ENCODE data around the gene PPM1A.
"Not testable (repeated sequence)": the region's sequence is repeated elsewhere in the genome, so short reads cannot be mapped to it uniquely, and the experiment has no call there.

PPM1A gene

DNA sequence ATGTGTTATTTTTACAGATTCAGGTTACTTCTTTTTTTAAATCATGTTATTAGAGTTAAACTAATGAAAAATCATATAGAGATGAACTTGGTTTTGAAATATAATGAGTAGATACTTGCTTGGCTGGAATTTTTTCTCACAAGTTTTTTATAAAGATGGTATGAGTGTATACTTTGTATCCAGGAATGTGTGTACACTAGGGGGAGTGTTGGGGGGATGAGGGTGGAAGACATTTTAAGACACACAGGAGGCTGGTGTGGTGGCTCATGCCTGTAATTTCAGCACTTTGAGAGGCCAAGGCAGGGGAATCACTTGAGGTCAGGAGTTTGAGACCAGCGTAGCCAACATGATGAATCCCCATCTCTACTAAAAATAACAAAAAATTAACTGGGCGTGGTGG, 23.2 kb downstream of the PPM1A start:
- no peak for DNase-seq

DNA sequence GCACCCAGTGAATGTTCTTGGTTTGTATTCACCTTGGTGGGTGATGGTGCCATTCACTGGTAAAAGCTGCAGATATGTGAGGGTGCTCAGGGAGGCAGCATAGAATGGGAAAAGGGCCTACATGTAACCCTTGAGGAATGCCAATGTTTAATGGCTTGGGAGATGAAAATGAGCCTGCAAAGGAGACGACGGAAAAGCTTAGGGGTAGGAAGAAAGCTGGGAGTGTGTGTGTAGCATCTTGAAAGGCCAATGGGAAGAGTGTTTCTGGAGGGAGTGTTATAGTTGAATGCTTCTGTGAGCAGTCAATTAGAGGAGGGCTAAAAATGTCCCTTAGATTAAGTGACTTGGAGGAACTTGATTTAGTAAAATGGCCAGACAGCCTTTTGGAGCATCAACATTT, 24.9 kb downstream of the PPM1A start:
- no peak for DNase-seq

DNA sequence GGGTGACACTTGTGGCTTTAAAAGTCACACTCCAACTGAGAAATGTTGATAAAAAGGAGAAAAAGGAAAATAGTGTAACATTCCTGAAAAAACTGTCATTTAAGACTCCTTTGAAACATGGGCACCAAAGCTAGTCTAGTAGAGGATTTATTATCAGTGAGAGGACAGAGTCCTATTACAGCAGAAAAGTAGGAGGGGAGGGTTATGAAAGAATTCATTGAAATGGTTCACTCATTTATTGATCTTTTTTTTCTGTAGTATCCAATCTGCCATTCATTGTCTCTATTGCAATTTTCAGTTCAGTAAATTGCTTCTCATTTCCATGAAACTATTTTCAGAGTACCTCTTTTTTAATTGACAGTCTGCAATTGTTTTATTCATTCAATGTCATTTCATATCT, 25.4 kb downstream of the PPM1A start:
- DNase-seq = no peak

DNA sequence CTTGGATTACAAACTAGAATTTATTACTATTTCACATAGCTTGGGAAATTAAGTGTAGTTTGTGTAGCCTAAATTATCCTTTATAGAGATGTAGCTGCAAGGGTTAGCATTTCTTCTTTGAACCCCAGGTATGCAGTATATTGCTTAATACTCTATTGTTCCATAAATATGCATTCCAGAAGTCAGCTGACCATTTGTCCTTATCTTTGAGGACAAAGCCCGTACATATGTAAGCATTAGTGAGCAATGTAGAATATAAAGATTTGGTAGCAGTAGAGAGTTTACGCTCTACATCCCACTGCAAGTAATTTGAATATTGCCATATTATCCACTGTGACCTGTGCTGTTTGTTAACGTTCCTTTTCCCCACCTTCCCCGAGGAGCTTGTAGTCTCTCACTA, 26.9 kb downstream of the PPM1A start:
- DNase-seq = no peak

DNA sequence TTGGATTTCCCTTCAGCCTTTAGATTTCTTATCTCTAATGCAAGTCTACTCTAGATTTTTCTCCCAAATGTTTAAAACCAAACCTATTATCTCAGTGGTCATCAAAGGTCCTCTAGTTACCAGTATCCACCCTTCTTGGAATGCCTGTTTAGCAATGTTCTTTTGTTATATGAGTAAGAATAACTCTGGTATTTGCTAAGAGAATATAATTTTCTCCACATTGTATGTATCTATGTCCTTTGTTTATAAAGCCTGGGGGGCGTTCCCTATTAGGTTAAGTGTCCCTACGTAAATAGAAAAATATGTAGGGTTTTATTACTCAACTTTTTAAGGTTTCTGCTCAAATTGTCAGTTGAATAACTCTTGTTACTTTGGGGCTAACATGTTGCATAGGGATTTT, 27.3 kb downstream of the PPM1A start:
- DNase-seq = no peak

DNA sequence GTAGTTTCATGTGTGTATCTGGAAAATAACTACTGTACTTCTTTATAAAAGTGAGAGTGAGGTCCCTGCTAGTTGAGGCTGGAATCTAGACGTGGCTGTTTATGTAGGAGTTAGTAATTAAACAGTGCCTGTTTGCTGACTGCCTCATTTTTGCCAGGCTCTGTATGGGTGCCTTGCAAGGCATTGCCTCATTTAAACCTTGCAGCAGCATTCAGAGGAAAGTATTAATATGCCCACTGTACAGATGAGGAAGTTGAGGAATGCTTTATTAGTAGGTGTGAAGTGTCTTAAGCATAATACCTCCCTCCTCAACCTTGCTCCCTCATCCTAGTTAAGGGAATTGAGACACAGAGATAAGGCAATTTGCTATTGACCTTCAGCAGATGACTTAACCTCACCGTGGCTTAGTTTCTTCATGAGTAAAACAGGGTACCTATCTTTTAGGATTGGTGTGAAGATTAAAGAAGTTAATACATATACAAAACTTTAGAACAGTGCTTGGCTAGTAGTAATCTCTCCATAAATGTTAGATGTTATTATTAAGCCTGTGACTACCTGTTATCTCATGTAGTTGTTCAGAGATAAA, 28.7 kb downstream of the PPM1A start:
- DNase-seq = no peak

DNA sequence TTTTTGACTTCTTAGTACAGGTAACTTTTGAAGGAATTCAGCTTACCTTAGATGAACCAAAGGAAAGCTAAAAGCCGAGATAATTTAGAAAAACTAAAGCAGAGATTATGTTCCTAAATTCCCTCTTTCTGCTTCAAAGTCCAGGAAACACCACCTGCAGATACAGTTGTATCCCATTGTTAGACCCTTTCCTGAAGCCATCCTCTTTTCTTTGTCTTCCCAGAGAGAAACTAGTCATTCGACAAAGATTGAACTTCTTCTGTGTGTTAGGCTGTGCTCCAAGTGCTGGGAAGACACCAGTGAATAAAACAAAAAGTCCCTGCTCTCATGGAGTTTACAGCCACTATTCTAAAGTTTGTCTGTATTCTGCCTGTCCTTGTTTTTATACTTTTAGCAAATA, 29.3 kb downstream of the PPM1A start:
- DNase-seq = no peak

DNA sequence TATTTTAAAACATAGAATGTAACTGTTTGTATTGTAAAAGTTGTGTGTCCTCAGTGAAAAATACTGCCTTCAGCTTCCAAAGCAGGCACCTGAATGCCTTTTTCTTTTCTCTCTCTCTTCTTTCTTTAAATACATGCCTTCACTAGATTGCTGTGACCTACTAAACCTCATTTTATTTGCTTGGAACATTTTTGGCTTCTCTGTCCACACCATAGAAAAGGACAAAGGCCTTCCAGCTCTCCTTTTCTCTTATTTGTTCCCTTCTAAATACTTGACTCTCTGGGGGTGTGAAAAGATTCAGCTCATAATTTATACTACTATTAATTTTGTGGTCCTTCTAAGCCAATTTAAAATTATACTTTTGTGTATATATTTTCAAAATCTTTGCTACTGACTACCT, 38.4 kb downstream of the PPM1A start:
- no peak for DNase-seq

DNA sequence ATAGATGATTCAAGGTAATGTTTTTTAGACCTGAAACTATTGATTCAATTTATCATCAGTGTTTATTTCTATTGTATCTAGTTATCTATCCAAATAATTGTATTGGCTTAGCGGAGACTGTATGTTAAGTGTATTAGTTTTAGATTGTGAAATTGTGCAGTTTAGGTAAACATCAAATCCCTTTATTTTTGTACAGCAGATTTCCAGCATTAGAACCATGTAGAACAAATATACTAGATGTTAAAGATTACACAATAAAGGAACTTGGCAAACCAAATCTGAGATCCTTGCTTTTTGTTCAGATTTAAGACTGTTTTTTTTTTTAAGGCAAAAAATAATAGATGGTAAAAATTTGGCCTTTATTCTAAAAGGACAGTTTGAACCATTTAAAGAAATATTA, 39.3 kb downstream of the PPM1A start:
- DNase-seq = no peak

DNA sequence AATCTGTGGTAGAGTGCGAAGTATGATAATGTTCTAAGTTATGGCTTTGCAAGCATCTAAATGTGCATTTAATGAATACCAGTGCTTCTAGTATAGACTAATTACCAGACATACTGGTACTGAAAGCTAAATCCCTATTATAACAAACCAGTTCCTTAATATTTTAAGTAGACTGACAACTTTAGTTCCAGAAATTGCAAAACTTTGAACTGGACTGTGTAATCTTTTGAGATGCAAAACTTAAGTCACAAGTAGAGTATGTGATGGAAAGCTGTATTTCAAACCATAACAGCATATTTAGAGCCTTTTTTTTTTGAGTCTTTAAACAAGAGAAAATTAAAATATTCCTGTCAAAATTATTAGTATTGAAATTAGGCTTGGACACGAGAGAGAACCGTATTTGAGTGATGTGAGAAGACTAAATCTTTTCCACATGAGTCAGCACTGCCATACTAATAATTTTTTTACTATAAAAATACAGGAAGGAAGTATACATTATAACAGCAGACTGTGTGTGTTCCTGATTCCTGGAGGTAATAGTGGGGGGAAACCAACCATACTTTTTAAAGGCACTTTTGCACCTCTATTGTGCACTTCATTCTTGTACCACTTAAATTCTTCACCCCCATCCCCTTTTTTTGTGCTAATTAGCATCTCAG, 45.5 kb downstream of the PPM1A start:
- no peak for DNase-seq

DNA sequence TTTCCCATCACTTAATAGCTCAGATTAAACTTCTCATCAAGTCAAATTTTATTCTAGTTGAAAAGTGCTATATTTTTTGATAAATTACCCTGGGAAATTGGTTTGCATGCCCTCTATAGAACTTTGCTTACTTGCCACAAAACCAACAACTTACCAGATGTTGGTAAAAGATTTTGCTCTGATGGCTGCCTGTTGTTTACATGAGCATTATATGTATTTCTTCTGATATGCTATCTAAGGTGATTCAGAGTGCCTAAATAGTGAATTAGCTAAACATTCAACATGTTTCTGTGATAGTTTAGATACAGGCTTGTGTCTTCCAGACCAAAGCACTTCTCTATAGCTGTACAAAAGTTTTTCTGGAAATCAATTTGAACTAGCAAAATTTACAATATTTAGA, 51.0 kb downstream of the PPM1A start:
- DNase-seq = no peak

DNA sequence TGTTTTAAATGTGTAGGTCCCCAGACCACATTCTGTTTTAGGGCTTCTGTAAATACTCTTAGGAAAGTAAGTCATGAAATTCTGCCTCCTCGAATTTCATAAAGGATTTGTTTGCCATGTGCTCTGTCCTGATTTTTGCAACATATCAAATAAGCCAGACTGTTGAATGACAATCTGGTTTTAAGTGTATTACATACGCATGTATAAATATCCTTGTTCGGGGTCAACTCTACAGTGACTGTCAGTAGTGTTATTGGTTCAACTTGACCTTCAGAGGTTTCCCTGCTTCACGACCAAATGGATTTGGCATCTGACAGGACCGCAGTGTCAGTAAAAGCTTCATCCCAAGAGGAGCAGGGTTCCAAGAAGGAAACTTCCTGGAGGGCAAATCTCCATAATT, 52.7 kb downstream of the PPM1A start:
- no peak for DNase-seq

DNA sequence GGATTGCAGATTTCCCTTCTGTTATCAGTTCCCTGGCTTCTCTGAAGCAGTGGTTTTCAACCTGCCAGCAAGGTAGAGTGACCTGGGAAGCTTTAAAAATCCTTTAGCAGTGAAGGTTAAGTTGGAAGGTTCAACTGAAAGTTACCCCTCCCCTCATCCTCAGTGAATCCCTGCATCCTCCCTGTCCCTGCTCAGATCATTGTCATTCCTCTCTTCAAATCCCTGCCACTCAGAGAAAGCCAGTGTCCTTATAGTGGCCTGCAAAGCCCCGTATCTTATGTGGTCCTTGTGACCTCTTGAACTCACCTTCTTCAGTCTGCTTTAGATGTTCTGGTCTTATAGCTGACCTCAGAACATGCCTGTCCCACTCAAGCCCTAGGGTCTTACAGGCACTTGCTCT, 53.6 kb downstream of the PPM1A start:
- no peak for DNase-seq

DNA sequence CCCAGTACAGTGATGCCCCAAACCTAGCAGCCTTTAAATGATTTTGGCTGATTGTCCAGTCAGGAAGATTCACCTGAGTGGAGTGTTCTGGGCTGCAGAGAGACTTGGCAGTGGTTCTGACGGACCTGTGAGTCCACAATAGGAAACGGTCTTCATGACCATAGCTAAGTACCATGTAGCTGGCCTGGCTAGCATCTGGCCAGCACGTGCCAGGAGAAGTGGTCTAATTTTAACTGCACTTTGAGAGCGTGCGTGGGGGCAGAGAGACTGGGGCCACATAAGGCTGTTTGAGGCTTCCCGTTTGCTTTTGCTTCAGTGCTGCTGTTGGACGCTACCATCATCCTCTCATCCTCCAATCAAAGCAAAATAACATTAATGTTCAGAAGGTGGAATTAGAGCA, 54.7 kb downstream of the PPM1A start:
- no peak for DNase-seq

DNA sequence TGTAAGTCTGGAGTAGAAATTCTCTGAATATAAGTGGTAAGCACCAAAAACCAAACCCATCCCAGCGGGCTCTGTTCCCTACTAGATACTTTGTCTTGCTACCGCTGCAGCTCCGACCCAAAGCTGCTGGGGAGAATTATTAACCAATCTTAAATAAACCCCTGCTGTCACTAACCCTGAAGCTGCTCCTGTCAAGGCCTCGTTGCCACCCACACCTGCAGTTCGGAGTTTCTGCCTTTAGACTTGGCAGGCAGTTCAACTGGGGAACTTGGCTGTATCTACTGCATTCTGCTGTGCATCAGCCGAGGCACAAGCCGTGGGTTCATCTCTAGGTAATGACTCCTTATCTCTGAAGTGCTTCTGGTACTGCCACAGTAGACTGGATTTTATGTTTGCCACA, 55.5 kb downstream of the PPM1A start:
- DNase-seq = no peak

DNA sequence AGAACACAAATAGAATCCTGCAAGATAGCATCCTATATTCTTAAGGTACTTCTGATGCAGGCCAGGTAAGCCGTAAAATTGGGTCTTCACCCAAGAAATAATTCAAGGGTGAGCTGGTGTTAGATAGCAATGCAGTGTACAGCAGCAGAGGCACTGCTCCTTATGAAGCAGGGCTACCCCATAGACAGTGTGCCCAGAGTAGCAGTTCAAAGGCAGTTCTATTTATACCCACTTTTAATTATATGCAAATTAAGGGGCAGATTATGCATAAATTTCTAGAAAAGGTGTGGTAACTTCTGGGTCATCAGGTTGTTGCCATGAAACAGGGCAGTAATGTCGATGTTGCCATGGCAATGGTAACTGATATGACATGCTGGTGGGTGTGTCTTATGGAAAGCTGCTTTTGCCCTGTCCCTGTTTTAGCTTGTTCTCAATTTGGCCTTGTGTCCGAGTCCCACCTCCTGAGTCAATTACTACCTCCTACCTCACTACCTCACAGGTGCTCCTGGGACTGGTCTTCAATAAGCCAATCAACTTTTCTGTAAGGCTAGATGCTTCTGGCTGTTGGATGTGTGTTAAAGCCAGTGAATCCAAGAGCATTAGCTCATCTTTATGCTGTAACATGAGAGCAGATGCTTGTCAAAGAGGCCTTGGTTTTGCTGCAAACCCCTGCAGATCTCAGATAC, 61.0 kb downstream of the PPM1A start:
- DNase-seq = no peak

DNA sequence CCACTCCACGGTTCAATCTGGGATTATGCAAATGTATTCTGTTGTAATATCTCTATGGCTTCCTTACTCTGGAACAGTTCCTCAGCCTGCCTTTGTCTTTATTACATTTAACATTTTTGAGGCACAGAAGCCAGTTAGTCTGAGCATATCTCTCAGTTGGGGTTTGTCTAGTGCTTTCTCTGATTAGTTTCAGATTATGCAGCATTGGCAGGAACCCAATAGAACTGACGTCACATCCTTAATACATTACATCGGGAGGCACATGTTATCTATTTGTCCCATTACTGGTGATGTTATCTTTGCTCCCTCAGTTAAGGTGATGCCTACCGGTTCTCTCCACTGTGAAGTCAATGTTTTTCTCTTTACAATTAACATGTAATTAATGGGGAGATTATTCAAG, 62.4 kb downstream of the PPM1A start:
- no peak for DNase-seq

DNA sequence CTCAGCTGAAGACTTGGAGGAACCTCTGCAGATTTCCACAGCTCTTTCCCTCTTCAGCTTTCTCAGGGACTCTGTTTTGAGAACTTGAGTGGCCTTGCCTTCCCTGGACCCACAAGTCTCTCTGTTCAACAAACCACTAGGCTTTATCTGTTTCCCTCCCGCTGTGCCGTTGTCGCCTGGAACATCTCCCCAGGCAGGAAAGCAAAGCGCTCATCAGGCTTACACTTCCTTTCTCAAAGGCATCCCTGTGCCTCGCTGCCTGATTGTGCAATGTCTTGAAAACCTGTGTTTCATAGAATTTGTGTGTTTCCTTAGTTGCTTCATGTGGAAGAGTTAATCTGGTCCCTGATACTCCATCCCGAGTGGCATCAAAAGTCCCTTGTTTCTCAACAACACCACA, 64.1 kb downstream of the PPM1A start:
- DNase-seq = no peak

DNA sequence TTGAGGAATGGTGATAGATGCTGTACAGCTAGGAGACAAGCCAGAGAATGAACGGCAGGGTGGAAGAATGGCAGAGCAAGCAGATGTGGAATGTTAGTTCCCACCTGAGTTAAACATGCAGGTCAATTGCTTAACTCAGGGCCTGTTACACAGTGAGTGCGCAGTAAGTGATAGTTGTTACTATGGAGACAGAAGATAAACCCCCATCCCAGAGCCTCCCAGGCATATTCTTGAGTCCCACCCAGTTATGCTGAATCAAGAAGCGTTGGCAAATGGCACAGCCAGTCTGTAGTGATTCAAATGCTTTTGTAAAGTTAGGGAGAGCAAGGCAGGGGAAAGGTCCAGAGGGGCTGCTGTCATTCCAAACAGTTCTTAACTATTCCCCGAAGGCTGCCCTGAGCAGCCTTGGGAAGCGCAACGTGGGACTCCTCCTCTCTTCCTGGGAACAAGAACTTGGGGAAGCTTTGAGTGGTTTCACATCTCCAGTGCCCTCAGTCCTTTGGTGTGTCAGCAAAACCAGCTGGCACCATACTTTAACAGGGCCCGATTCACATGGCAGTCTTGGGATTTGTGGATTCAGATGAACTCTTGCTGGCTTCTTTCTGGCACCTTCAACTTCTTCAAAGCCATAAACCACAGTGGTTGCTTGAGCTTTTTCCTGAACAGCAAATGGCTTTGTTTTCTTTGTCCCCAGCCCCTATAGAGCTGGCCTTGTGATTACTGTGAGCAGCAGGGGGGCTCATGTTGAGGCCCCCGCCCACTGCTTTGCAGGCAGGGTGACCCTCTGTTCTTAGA, 66.4 kb downstream of the PPM1A start:
- no peak for DNase-seq

DNA sequence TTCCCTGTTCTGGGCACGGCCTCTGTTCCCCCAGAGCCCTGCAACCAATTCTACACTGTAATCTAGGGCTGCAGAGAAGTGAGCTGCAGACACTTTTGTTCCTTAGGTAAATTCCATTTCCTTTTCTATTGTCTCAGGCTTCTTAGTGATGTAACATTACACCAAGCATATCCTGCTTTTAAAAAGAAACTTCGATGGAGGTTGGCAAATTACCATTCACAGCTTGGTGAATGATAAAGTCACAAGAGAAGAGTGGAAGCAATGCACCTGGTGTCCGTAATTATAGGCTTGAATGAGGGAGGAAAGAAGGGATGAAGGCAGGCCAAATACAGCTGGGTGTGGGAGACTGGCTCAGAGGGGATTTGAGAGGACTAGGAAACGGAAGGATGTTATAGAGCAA, 68.6 kb downstream of the PPM1A start:
- DNase-seq = no peak

DNA sequence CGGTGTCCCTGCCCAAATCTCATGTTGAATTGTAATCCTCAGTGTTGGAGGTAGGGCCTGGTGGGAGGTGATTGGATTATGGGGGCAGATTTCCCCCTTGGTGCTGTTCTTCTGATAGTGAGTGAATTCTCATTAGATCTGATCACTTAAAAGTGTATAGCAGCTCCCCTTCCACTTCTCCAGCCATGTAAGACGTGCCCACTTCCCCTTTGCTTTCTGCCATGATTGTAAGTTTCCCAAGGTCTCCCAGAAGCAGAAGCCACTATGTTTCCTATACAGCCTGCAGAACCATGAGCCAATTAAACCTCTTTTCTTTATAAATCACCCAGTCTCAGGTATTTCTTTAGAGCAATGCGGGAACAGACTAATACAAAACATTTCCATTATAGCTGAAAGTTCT, 71.8 kb downstream of the PPM1A start:
- DNase-seq = not testable (repeated sequence)

DNA sequence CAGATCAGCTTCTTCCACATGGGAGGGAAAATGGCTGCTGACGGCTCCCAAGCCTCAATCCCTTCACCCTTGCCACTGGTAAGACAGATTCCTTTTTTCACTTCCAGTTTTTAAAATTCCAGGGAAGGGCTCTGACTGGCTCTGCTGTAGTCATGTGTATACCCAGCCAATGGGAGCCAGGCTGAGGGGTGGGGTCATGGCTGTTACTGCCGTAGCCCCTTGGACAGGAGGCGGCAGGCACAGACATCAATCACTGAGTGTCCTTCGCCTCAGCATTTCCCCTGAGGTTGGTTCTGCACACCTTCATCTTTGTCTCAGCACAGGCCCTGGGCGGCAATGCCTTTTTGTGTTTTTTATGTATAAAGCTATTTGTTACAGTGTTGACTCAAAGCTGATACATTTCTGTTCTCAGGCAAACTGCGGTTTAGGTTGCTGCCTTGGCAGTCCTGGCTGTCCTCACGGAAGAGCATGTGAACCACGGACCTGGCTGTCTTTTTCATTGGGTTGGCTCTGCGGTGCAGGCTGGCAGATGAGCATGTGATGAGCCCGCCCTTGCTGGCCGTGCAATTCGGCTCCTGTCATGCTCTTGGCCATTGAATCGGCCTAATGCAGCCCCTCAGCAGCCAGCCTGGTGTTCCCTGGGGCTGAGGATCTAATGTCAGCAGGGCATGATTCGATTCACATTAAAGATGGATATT, 74.3 kb downstream of the PPM1A start:
- no peak for DNase-seq

DNA sequence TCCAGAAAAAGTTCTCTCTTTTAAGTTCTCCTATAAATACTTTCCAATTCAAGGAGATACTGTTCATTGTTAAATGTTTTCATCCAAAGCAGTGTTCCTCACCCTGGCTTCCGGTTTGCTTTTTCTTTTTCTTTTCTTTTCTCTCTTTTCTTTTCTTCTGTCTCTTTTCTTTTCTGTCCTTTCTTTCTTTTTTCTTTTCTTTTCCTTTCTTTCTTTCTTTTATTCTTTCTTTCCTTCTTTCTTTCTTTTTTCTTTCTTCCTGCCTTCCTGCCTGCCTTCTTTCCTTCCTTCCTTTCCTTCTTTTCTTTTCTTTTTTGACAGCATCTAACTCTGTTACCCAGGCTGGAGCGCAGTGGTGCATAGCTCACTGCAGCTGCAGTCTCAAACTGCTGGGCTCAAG, 75.8 kb downstream of the PPM1A start:
- no peak for DNase-seq
